GM19452 (cell line): ENCODE results near the gene IKZF3.

Source experiments
- ATAC-seq: cut with Tn5 transposase; IDR thresholded peaks from one replicate; pipeline ENCODE4 v1.9.1; 2021; ENCODE audit not compliant: unreplicated experiment

The IKZF3 gene

GRCh38 chr17:39818358-39819000, 45.6 kb downstream of the IKZF3 start:
- ATAC-seq = no peak

DNA sequence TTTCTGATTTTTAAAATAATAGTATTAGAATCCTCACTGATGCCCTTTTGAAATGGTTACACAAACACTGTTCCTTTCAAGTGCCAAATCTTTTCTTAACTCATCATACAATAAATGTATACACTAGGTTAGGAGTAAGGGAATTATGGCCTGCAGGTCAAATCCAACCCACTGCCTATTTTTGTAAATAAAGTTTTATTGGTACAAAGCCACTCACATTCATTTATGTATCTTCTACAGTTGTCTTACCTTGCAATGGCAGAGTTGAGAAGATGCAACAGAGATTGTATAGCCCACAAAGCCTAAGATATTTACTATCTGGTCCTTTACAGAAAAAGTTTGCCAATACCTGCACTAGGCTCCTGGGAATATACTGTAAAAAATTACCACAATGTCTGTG, 47.8 kb downstream of the IKZF3 start:
- ATAC-seq = no peak

DNA sequence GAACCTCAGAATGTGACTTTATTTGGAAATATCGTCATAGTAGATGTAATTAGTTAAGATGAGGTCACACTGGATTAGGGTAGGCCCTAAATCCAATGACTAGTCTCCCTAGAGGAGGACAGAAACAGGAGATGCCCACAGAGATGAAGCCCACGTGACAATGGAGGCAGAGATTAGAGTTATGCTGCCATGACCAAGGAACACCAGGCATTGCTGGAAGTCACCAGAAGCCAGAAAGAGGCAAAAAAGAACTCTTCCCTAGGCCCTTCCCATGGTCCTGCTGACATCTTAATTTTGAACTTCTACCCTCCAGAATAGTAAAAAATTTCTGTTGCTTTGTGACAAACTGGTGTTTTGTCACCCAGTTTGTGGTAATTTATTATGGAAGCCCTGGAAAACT, 49.6 kb downstream of the IKZF3 start:
- no peak for ATAC-seq

DNA sequence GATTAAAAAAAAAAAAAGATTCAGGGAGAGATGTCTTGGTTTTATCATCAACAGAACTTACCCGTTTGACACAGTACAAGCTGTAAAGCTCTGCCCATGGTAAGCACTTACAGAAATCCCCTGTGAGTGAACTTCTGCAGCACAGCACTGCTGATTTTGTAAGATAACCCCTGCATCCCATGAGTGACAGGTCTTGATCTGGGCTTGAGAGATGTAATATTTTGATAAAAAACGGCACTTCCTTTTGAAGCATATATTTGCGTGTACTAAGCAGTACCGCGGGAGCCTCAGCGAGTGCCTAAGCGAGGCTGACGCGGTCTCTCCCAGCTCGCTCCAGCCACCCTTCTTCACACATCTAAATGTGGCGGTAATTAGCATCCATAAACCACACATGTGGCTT, 50.5 kb downstream of the IKZF3 start:
- ATAC-seq = no peak

- ATAC-seq = no peak
Observed at GRCh38 chr17:39812466-39812865, 51.6 kb downstream of the IKZF3 start.

- no peak for ATAC-seq
Observed at GRCh38 chr17:39810939-39811728, 53.0 kb downstream of the IKZF3 start.

DNA sequence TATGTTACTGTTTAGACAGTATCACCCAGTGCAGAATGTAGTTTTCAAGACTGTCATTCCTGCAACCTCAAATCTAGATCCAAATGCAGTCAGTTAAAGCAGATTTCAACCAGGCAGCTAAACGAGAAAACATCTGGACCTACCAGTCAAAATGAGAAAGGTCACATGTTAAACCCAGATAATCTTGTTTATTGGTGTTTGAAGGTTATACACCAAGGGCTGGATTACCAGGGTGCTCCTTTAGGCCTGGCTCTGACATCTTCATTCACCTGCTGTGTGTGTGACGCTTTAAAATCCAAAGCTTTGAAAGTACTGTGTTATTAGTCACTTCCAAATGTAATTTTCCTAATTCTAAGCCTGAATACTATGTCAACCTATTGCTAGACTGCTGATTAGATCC, 54.9 kb downstream of the IKZF3 start:
- ATAC-seq = no peak

DNA sequence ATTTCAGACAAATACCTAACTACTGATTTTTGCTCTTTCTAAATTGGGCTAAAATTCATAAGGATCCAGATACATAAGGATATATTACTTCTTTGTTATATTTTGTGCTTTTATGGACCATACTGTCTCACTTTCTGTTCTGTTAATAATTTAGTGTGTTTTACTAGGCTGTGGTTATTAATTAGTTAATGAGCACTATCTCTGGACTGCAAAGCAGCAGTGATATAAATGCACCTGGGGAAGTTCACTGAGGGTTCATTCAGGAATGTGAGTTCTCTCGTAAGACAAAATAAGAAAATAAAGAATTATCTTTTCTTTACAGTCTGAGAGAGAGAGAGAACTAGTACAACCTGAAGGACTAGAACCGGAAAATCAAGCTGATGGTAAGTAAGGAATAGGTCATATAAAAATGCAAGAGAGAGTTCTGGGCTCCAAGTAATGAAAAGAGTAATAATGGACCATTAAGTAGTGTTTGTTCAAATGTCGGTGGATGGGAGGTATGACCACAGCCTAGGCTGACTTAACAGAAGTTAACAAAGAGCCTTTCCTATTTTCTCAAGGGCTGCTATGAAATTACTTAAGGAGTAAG, 55.6 kb downstream of the IKZF3 start:
- ATAC-seq = peak; percentile 65

- ATAC-seq = no peak
Observed at GRCh38 chr17:39804839-39805238, 59.3 kb downstream of the IKZF3 start.

DNA sequence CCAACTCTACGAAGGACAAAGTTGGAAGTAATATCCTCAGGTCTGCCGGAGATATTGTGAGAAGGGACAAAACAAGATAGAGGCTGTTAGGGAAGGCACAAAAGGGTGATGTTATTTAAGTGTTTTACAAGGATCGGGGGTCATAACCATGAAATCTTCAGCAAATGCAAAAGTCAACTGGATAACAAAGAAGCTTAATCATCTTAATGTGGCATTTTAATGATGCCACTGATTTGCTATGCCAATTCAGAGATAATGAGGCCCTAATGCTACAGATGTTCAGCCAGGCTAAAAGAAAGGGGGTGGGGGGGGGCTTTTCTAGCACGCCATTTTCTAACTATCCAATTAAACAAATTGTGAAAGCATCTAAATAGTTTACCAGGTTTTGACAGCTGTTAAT, 63.1 kb downstream of the IKZF3 start:
- no peak for ATAC-seq

- no peak for ATAC-seq
Observed at GRCh38 chr17:39800540-39800939, 63.6 kb downstream of the IKZF3 start.

GRCh38 chr17:39799395-39799794, 64.7 kb downstream of the IKZF3 start:
- no peak for ATAC-seq

DNA sequence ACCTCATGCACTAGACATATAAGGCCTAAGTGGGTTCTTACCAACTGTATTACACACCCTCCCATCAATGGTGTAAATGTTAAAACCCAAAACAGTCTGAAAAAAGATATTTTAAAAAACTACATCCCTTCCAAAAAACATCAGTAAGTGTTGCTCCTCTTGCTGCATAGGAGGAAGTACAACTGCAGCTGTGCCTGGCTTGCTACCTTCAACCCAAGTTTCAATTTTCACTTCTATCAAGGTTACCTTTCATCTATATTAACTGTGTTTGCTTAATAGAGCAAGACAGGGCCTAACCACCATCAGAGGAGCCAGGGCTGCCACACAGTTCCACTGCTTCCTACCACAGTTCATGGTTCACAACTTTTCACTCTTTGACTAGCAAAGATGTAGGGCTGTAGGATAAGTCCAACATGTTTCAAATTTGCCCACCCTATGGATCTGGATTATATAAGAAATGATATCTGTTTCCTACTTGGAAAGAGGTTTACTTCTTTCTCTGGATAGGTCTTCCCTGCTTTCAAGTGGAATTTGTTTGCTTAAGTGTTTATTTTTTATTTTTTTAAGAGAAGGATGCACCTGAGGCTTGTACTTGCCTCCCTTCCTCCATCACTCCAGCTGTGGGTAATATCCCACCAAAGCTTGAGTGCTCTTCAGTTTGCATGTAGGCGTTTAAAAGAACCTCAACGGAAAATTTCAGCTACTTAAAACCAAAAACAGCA, 69.7 kb downstream of the IKZF3 start:
- ATAC-seq = peak; percentile 77

GRCh38 chr17:39793301-39793872, 70.7 kb downstream of the IKZF3 start:
- no peak for ATAC-seq

DNA sequence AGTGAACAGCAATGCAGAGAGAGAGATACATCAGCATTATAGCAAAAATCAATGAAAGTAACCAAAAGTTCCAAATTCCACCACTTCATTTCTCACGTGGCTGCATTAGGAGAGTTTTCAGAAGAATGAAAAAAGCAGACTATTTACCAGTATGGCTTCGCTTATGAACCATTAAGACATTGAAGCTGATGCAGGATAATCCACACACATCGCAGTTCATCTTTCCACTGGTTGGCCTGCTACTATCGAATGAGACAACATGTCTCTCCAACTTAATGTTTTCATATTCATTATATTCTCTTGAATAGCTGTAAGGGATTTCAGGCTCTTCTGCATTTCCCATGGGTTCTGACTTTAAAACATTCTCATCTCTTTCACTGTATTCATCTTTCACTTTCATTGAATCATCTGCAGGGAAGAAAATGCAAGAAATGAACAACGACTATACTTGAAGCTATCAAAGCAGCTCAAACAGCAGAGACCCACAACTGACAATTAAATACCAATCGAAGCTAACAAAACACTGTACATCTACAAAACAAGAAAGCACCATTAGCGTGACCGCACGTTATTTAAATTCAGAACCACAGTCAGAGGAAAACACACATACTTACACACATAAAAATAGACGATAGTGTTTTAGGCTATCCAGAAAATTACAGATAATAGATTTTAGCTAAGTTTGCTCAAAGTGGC, 71.4 kb downstream of the IKZF3 start:
- no peak for ATAC-seq

- no peak for ATAC-seq
Observed at GRCh38 chr17:39791111-39791992, 72.8 kb downstream of the IKZF3 start.

GRCh38 chr17:39787743-39788484, 76.2 kb downstream of the IKZF3 start:
- no peak for ATAC-seq

GRCh38 chr17:39787041-39787440, 77.1 kb downstream of the IKZF3 start:
- ATAC-seq = no peak

GRCh38 chr17:39782980-39783379, 81.1 kb downstream of the IKZF3 start:
- ATAC-seq = no peak
